ENCODE results near the gene SLCO1B3.

The SLCO1B3 gene

DNA sequence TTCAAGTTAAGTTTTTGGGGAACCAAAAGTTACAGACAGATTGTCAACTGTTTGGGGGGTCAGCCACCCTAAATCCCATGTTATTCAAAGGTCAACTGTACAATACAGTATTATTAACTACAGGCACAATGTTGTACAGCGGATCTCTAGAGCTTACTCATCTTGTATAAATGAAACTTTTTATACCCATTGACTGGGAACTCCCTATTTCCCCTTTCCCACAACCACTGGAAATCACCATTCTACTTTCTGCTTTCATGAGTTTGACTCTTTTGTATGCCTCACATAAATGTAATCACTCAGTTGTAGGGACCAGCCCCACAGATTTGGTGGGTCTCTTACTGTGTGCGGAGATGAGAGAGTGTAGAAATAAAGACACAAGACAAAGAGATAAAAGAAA is 57.8 kb downstream of the SLCO1B3 start:
- no peak for DNase-seq (ENCODE audit: low read depth in 2 of 3, low spot score in 2 of 3)

DNA sequence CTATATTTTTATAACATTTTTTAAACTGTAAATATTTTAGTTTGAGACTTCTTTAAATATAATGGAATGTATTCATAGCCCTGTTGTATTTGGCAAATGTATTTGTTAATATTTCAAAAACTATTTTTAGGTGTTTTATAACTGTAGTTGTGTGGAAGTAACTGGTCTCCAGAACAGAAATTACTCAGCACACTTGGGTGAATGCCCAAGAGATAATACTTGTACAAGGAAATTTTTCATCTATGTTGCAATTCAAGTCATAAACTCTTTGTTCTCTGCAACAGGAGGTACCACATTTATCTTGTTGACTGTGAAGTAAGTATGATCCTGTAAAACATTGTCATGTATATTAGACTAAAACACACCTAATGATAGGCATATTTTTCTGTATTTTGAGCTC is 72.8 kb downstream of the SLCO1B3 start:
- no peak for DNase-seq (ENCODE audit: low read depth in 2 of 3, low spot score in 2 of 3)

DNA sequence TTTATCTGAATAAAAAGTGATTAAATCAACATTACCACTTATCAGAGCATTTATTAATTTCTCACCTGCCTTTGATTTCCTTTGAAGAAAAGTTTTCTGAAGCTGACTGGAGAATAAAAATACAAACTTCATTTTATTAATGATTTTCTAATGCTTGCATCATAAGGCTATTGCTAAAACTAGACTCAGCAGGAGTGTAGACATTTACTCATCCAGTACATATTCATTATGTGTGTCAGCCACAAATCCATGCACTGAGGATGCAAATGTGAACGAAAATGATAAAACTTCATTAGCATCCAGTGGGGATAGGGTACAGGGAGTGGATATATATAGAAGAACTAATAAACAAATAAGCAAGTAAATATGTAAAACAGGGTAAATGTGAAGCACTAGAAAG is 74.6 kb downstream of the SLCO1B3 start:
- DNase-seq (ENCODE audit: low read depth in 2 of 3, low spot score in 2 of 3): no peak

DNA sequence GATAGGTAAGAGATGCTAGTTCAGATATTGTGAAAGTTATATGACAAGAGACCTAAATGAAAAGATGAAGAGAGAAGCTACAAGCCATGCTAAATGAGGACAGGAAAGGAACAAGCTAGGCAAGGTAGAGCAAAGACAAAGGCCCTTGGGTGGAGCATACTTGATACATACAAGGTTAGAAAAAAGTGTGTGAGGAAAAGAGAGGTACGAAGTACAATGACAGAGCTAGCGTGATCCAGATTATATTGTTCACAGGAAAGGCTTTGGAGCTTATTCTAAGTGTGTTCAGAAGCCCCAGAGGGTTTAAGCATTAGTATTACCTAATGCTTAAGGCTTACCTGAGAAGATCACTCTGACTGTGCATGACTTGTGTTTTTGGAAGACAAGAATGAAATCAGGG is 75.0 kb downstream of the SLCO1B3 start:
- no peak for DNase-seq (ENCODE audit: low read depth in 2 of 3, low spot score in 2 of 3)

DNA sequence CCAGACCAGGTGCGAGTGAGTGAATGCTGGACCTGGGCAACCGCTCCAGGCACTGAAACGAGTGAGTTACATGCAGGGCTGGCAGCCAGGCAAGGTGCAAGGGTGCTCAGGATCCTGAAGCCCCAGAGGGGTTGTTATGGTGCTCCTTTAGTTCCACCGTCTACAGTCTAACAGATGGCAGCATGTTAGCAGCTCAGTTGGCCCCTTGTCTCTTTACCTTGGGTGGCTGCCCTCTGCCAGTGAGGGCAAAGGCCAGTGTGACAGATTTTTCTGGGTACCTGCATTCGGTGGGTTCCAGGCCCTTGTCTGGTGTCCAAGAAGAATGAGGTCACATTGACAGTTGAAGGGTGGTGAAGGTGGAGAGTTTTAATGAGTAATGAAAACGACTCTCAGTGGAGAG is 106.8 kb downstream of the SLCO1B3 start:
- DNase-seq (ENCODE audit: low read depth in 2 of 3, low spot score in 2 of 3): no peak

DNA sequence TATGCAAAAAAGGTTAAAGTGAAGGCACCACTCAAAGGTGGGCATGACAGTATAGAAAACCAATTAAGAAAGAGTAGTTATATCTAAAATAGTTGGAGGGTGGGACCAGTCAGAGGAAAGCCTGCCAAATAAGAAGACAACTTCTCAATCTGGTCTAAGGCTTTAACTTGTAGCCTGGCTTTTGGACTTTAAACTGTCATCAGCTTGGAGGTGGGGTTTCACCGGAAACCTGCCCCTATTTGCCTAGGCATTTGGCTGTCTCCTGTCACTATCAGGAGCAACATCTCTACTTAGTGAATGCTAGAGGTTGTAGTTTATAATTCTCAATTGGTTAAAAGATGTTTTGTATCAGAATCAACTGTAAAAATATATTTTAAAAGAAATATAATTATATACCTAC is 107.3 kb downstream of the SLCO1B3 start:
- no peak for DNase-seq (ENCODE audit: low read depth in 2 of 3, low spot score in 2 of 3)

DNA sequence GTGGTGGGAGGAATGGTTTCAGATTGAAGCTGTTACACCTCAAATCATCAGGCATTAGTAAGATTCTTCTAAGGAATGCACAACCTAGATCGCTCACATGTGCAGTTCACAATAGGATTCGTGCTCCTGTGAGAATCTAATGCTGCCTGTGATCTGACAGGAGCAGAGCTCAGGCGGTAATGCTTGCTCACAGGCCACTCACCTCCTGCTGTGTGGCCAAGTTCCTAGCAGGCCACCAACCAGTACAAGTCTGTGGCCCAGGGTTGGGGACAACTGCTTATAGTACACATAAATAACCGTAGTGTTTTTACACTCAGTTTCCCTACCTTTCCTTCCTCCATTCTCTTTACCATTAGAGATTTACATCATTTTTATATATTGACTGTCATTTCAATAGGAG is 121.4 kb downstream of the SLCO1B3 start:
- DNase-seq (ENCODE audit: low read depth in 2 of 3, low spot score in 2 of 3): no peak

DNA sequence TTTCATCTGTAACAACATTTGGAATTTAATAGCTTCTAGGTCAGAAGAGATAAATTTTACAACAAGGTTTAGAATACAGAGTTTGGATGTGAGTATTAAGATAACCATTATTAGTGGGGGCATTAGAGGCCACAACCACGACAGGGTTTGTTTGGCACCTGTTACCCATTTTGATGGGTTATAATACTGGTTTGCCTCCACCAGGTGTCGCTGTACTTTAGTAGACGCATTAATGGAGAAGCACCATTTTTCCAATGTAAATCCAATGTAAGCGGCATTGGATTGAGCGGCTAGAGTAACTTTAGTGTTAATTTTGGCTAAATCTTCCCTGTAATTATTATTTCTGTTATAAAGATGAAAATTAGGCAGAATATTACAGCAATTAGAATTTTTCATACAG is 136.2 kb downstream of the SLCO1B3 start:
- DNase-seq (ENCODE audit: low read depth in 2 of 3, low spot score in 2 of 3): no peak

DNA sequence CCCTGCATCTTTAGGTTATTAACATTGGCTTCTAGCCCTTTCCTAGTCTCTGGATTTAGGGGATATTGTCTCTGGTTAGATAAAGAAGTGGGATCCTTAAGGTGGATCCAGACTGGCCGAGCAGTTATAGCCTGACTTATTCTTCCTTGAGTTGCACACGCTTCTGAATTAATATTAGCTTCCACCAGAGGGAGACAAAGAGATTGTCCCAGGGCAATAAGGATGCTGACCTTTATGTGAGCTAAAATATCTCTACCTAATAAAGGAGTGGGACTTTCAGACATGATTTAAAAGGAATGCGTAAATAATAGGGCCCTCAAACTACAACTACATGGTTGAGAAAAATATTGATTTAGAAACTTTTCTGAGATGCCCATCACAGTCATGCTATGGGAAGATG is 139.7 kb downstream of the SLCO1B3 start:
- DNase-seq (ENCODE audit: low read depth in 2 of 3, low spot score in 2 of 3): no peak

DNA sequence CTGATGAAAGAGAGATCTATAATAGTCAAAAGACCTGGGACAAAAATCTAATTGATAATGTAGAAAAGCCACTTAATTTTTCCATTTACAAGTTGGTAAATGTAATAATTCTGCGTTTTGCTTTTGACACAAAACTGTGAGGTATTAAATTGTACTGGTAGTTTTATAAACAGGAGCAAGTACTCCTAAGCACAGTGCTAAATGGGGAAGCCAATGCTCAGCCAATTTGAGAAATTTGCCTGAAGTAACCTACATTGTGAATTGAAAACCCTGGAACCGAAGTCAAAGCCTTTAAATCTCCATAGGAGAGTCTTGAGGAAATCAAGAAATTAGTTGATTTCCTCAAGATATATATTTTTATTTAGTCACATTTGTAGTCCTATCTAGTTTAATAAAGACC is 152.8 kb downstream of the SLCO1B3 start:
- no peak for DNase-seq (ENCODE audit: low read depth in 2 of 3, low spot score in 2 of 3)

DNA sequence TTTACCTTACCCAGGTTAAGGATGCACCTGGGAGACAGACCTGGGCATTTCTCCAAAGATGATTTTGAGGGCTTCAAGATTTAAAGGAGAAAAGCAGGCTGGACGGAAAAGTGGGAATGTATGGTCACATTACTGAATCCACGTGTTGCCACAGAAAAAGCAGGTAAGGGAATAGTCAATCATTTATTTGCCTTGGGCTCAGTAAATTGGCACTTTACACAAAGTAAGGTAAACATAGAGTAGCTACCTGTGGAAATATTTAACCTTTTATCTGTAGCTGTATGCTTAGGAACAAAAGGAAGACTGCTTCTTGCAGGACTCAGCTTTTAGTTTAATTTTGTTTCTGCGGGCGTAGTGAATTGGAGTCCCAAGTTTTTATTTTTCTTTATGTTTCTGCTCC is 153.3 kb downstream of the SLCO1B3 start:
- DNase-seq (ENCODE audit: low read depth in 2 of 3, low spot score in 2 of 3): no peak
